ENCODE results near the gene PCDHB7.
"Not testable (repeated sequence)": the region's sequence is repeated elsewhere in the genome, so short reads cannot be mapped to it uniquely, and the experiment has no call there.

The PCDHB7 gene

GRCh38 chr5:141225421-141225820, 53.0 kb downstream of the PCDHB7 start:
- not testable (repeated sequence) for FAIRE-seq

Data from TTC549 (cell line).